Suppressor macrophage treated with lipopolysaccharide for 1 hour (primary cell): Measurements from ENCODE around the gene SLC16A2.
A peak's percentile ranks its signal among the peaks of the same experiment; 100 is the strongest.

Source experiments
- DNase-seq, 3 donors: peaks; one replicate each; pipeline ENCODE4 v3.0.0-alpha.2; 2020 to 2022

The SLC16A2 gene

DNA sequence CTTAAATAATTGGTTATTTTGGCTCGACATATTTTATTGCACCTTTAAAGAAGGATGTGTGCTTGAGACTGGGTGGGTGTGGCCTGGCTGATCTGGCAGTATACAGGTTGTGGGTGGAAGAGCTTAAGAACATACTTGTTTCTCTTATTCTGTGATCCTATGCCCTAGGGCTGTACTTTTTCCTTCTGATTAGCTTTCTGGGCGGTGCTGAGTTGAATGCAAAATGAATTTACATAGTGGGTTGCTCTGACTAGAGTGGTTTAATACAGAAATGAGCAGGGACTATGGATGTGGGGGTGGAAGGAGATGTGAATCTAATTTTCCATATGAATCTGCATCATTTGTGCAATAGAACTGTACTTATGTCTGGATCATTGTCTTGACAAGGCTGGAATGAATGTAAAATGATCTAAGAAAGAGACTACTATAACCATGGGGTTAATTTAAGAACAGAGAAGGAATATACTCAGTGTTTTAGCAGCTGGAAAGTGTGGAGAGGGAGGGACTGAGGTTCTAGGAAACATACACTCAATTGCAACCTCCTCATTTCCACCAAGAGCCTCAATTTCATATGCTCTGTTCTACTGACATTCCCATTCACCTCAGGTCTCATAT, 119.4 kb downstream of the SLC16A2 start:
- DNase-seq: no peak

DNA sequence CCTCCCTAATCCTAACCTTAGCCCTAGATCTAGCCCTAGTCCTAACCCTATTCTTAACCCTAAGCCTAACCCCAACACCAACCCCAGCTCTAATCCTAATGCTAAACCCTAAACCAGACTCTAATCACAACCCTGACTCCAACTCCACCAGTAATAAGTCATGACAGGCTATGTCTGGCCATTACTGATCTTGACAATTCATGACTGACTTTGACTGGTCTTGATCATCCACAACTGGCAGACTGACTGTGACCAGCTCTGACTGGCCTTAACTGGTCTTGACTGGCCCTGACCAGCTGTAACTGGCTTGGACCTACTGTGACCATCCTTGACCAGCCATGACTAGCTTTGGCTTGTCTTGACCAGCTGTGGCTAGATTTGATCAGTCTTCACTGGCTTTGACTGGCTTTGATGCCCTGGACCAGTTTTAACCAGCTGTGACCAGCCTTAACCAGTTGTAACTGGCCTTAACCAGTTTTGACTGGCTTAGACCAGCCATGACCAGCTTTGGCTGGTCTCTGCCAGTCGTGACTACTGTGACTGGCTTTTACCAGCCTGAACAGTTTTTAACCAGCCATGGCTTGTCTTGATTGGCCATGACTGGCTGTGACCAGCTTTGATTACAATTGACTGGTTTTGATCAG, 124.7 kb downstream of the SLC16A2 start:
- DNase-seq: no peak

GRCh38 chrX:74546984-74547383, 125.7 kb downstream of the SLC16A2 start:
- no peak for DNase-seq

- DNase-seq: peak; percentile 80 to 88 (median 83)
Measured at GRCh38 chrX:74550295-74550802, 129.1 kb downstream of the SLC16A2 start.

- DNase-seq: no peak
Measured at GRCh38 chrX:74551934-74552333, 130.6 kb downstream of the SLC16A2 start.

GRCh38 chrX:74557378-74557777, 136.1 kb downstream of the SLC16A2 start:
- DNase-seq: no peak

DNA sequence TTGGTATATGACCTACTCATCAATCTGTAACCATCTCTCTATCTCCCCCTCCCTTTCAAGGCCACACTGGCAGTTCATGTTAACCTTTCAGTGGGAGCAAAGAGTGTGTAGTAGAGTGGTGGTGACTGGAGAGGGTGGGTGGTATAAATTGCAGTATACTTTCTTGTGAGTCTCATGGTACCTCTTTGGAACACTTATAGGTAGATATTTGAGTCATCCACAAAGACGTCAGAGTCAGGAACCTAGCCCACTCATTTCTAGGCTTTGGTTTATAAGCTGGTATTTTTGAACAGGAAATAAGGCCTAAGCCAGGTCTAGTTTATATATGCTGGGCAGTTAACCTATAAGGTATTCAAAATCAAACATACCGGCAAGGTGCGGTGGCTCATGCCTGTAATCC, 156.8 kb downstream of the SLC16A2 start:
- DNase-seq: no peak

DNA sequence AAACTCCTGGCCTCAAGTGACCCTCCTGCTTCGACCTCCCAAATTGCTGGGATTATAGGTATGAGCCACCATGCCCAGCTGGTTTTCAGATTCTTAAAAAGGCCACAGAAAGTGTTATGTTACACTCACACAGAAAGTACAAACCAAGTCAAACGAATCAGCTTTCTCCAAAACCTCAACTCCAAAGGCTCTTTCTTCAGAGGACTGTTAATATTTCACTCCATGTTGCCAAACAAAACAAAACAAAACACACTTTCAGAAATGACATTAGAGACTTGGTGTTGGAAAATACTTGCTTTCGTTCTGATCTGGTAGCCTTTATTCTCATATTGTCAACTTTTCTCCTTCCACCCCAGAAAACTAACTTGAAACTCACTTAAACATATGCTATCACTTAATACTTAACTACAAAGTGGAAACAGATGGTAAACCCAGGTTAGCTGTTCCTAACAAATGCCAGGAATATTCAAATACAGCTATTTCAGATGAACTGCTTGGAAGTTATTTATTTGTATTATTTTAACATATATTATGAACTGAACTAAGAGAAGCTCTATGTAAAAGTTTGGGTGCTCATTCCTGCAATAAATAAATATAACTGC, 158.4 kb downstream of the SLC16A2 start:
- no peak for DNase-seq
